ENCODE measurements around the gene ATP2A1.
"Not testable (repeated sequence)": the region's sequence is repeated elsewhere in the genome, so short reads cannot be mapped to it uniquely, and the experiment has no call there.

The ATP2A1 gene

GRCh38 chr16:28935924-28936783 is 57.9 kb downstream of the ATP2A1 start:
- DNase-seq (ENCODE audit: low spot score), result peak; percentile 64

GRCh38 chr16:28936784-28937155 is 58.5 kb downstream of the ATP2A1 start:
- DNase-seq (ENCODE audit: low spot score), result no peak

- DNase-seq (ENCODE audit: low spot score), result no peak
These were observed 59.1 kb downstream of the ATP2A1 start for GRCh38 chr16:28937222-28937876.

- DNase-seq (ENCODE audit: low spot score), result no peak
These were observed 60.4 kb downstream of the ATP2A1 start for GRCh38 chr16:28938721-28939120.

GRCh38 chr16:28939825-28940224 is 61.5 kb downstream of the ATP2A1 start:
- not testable (repeated sequence) for DNase-seq (ENCODE audit: low spot score)

GRCh38 chr16:28943281-28943680 is 65.0 kb downstream of the ATP2A1 start:
- no peak for DNase-seq (ENCODE audit: low spot score)

GRCh38 chr16:28946681-28947080 is 68.4 kb downstream of the ATP2A1 start:
- DNase-seq (ENCODE audit: low spot score), result no peak

- peak; percentile 100 for DNase-seq (ENCODE audit: low spot score)
These were observed 72.5 kb downstream of the ATP2A1 start, which contains the start of gene NFATC2IP for GRCh38 chr16:28950648-28951409. TSS of gene NFATC2IP (plus strand) at chr16:28950937. CDS start at chr16:28951012, 75 bp downstream.

GRCh38 chr16:28951410-28951943 is 73.2 kb downstream of the ATP2A1 start:
- DNase-seq (ENCODE audit: low spot score), result no peak
